ENCODE results near the gene SORCS2.

GRCh38 chr4:7513671-7514070 is 321.3 kb downstream of the SORCS2 start:
- TF ChIP-seq CTCF (IDR thresholded peaks at IDR 0.05; ENCODE audit: low read depth, low read length, poor library complexity, severe bottlenecking) = no peak
- no peak for TF ChIP-seq EZH2phosphoT487 (IDR thresholded peaks at IDR 0.05; ENCODE audit: borderline replicate concordance, low read length)

All from DOHH2 (cell line).